ENCODE results near the gene MAPK10. TPM values are rescaled to one million over a fixed set of nuclear protein-coding genes. Genes with fewer than 3 reads are reported as not detected.

MAPK10 gene
- total RNA-seq, 4 donors from 2014 or later: 4.1 to 50.0 (median 9.4) TPM

DNA sequence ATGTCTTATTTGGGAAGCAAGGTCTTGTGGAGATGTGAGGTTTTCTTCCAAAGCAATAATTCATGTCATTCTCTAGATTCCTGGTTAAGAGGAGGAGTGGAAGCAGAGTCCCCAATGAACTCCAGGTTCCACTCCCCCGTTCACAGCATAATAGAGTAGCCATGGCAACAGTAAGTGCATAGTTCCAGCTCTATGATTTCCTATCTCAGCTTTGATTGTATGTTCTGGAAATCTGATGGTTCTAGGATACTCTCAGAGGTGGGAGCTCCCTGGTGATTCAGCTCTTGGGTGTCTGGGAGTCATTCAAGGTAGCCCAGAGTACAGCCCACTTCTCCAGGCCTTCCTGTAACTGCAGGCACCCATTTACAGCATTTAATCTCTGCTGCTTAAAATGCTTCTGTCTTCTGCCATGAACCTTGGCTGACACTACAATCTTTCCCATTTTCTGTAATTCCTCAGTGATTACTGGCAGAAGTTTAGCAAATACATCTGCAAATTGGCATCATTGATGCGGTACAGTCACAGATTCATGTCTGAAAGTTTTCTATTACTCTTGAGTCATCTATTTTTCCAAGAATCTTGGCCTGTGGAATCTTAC, 242.0 kb downstream of the MAPK10 start:
- no peak for TF ChIP-seq EP300 (IDR thresholded peaks at IDR 0.05; ENCODE audit: low read depth)
- TF ChIP-seq POLR2A (IDR thresholded peaks at IDR 0.05): no peak
- WGBS, 2 donors (ENCODE audit: low coverage in 1 of 2): 53% methylated on average over 2 of the region's 2 CpGs; no CpG with 5 or more reads in 1 of the 2 donors
- no peaks in the 10 kb centered on the region for H3K9me3 ChIP-seq
- H3K4me3 ChIP-seq: no peak overlapping the region
- no peaks in the 10 kb centered on the region for H3K27me3 ChIP-seq
- intact Hi-C loops (cut with DNase I; ENCODE audit: low total_unique reads) (no loop called here), in situ Hi-C loops (cut with MboI; ENCODE audit: low pct_ligation_motif_present in 1 of 4, low pct_unique_long_range_greater_than_20kb in 1 of 4, low sequenced_read_pairs in 3 of 4) (no loop called here)
- no peak for DNase-seq
- H3K4me1 ChIP-seq: no peaks in the 10 kb centered on the region
- no peaks in the 10 kb centered on the region for H3K36me3 ChIP-seq
- no peak overlapping the region for H3K27ac ChIP-seq

DNA sequence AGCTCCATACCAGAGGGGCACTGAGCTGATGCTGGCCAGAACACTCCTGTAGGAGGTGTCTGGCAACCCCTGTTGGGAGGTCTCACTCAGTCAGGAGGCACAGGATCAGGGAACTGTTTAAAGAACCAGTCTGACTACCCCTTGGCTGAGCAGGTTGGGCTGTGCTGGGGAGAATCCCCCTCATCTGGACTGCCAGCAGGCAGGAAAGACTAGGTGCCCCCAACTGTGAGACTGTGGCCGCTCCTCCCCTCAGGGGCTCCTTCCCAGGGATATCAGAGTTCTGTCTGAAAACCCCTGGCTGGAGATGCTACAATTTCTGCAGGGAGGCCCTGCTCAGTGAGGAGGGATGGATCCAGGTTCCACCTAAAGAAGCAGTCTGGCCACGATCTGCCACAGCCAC, 245.3 kb downstream of the MAPK10 start:
- Histone ChIP-seq H3K4me1 (no peaks in the 10 kb centered on the region), H3K27me3 (no peaks in the 10 kb centered on the region), H3K4me3 (no peak overlapping the region), H3K27ac (no peak overlapping the region), H3K9me3 (no peaks in the 10 kb centered on the region), H3K36me3 (no peaks in the 10 kb centered on the region)
- intact Hi-C loops (cut with DNase I; ENCODE audit: low total_unique reads) (no loop called here), in situ Hi-C loops (cut with MboI; ENCODE audit: low pct_ligation_motif_present in 1 of 4, low pct_unique_long_range_greater_than_20kb in 1 of 4, low sequenced_read_pairs in 3 of 4) (no loop called here)
- TF ChIP-seq POLR2A (IDR thresholded peaks at IDR 0.05): no peak
- no peak for TF ChIP-seq POLR2AphosphoS5 (IDR thresholded peaks at IDR 0.05)
- no peak for DNase-seq
- 91% methylated on average over 2 of the region's 2 CpGs; no CpG with 5 or more reads in 1 of the 2 donors for whole genome bisulfite sequencing, 2 donors (ENCODE audit: low coverage in 1 of 2)

DNA sequence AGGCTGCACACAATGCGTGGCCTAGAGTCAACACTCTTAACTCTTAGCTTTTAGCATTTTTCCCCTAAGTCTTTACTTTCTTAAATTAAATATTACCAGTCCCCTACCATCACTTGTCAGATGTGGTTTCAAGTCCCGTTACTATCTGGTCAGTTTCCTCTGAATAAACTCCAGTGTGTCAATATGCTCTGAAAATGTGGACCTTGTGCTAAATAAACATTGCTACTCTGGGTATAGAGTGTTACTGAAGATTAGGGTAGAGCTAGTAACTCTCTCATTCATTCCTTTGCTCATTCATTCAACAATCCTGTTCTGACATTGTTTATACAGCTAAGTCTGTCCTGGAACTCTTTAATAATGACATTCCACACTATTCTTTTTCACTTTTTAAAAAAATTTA, 251.0 kb downstream of the MAPK10 start:
- in situ Hi-C loops (cut with MboI; ENCODE audit: low pct_ligation_motif_present in 1 of 4, low pct_unique_long_range_greater_than_20kb in 1 of 4, low sequenced_read_pairs in 3 of 4): no loop called here
- Histone ChIP-seq H3K9me3 (no peaks in the 10 kb centered on the region), H3K27ac (no peak overlapping the region), H3K36me3 (no peaks in the 10 kb centered on the region), H3K4me3 (no peak overlapping the region), H3K4me1 (no peaks in the 10 kb centered on the region), H3K27me3 (no peaks in the 10 kb centered on the region)
- WGBS, 2 donors (ENCODE audit: low coverage in 1 of 2): 48 to 71% methylated on average over 2 of the region's 2 CpGs
- no peak for TF ChIP-seq EP300 (IDR thresholded peaks at IDR 0.05; ENCODE audit: low read depth)
- DNase-seq: no peak
- intact Hi-C loops (cut with DNase I; ENCODE audit: low total_unique reads): no loop called here

DNA sequence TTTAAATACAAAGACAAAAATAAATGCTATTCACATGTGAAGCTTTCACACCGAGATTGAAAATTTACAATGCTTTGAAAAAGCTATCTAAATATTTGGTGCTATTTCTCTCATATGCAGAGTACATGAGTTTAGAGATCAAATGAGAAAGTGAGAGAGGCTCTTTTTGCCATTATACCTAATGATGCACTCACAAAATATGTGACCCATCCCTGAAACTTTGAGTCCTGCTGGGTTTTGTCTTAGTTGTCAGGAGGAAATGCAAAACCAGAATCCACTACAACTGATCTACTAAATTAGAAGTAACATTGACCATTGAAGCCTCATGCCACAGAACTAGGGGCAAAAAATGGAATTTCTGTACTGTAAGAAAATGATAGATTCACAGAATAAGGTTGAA, 251.7 kb downstream of the MAPK10 start:
- in situ Hi-C loops (cut with MboI; ENCODE audit: low pct_ligation_motif_present in 1 of 4, low pct_unique_long_range_greater_than_20kb in 1 of 4, low sequenced_read_pairs in 3 of 4): no loop called here
- no peak for DNase-seq
- intact Hi-C loops (cut with DNase I; ENCODE audit: low total_unique reads): no loop called here
- Histone ChIP-seq H3K27ac (no peak overlapping the region), H3K9me3 (no peaks in the 10 kb centered on the region), H3K36me3 (no peaks in the 10 kb centered on the region), H3K4me3 (no peak overlapping the region), H3K27me3 (no peaks in the 10 kb centered on the region), H3K4me1 (no peaks in the 10 kb centered on the region)
- TF ChIP-seq POLR2AphosphoS5 (IDR thresholded peaks at IDR 0.05) (no peak), EP300 (IDR thresholded peaks at IDR 0.05; ENCODE audit: low read depth) (no peak), POLR2A (IDR thresholded peaks at IDR 0.05) (no peak)
- TF ChIP-seq, protein P1, sequence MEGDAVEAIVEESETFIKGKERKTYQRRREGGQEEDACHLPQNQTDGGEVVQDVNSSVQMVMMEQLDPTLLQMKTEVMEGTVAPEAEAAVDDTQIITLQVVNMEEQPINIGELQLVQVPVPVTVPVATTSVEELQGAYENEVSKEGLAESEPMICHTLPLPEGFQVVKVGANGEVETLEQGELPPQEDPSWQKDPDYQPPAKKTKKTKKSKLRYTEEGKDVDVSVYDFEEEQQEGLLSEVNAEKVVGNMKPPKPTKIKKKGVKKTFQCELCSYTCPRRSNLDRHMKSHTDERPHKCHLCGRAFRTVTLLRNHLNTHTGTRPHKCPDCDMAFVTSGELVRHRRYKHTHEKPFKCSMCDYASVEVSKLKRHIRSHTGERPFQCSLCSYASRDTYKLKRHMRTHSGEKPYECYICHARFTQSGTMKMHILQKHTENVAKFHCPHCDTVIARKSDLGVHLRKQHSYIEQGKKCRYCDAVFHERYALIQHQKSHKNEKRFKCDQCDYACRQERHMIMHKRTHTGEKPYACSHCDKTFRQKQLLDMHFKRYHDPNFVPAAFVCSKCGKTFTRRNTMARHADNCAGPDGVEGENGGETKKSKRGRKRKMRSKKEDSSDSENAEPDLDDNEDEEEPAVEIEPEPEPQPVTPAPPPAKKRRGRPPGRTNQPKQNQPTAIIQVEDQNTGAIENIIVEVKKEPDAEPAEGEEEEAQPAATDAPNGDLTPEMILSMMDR (IDR thresholded peaks at IDR 0.05): no peak
- 41 to 46% methylated on average over 1 of the region's 1 CpG for WGBS, 2 donors (ENCODE audit: low coverage in 1 of 2)

DNA sequence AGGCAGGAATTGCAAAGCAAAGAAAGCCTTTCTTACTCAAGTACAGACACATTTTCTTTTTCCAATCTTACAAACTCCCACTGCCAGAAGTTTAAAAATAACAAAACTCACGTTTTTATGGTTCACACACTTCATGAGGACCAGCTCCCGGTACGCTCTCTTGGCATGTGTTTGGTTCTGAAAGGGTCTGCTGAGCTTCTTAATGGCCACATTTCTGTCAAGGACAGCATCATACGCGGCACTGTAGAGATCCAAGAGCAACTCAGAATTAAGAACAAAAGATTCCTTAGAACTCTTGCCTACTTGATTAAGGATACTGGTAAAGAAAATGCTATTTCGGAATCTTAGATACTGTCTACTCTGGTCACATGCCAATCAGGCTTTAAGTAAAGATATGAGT, 252.7 kb downstream of the MAPK10 start:
- H3K36me3 ChIP-seq: no peaks in the 10 kb centered on the region
- no peak for DNase-seq
- intact Hi-C loops (cut with DNase I; ENCODE audit: low total_unique reads) (no loop called here), in situ Hi-C loops (cut with MboI; ENCODE audit: low pct_ligation_motif_present in 1 of 4, low pct_unique_long_range_greater_than_20kb in 1 of 4, low sequenced_read_pairs in 3 of 4) (no loop called here)
- TF ChIP-seq POLR2A (IDR thresholded peaks at IDR 0.05): no peak
- TF ChIP-seq, protein P1 (IDR thresholded peaks at IDR 0.05): no peak
- TF ChIP-seq POLR2AphosphoS5 (IDR thresholded peaks at IDR 0.05): no peak
- no peak for TF ChIP-seq EP300 (IDR thresholded peaks at IDR 0.05; ENCODE audit: low read depth)
- no peaks in the 10 kb centered on the region for H3K27me3 ChIP-seq
- no peak overlapping the region for H3K27ac ChIP-seq
- WGBS, 2 donors (ENCODE audit: low coverage in 1 of 2): 64 to 66% methylated on average over 6 of the region's 6 CpGs
- H3K9me3 ChIP-seq: no peaks in the 10 kb centered on the region
- no peak overlapping the region for H3K4me3 ChIP-seq
- H3K4me1 ChIP-seq: no peaks in the 10 kb centered on the region

DNA sequence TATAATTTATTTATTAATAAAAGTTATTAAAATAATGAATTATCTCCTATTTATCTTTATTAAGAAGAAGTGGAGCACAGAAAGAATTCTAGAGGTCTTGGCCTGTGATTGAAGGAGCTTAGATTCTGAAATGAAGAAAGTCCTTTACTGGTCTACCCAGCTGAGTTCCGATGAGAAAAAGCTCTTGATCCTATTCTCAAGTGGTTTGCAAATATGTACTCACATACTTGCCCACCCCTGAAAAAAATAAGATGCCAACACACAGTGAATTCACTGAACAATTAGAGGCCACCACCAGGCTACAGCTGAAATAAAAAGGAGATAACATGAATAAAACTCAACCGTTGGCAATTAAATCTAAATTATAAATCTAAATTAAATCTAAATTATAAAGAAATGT, 253.4 kb downstream of the MAPK10 start:
- Histone ChIP-seq H3K27me3 (no peaks in the 10 kb centered on the region), H3K27ac (no peak overlapping the region), H3K4me3 (no peak overlapping the region), H3K9me3 (no peaks in the 10 kb centered on the region), H3K4me1 (no peaks in the 10 kb centered on the region), H3K36me3 (no peaks in the 10 kb centered on the region)
- in situ Hi-C loops (cut with MboI; ENCODE audit: low pct_ligation_motif_present in 1 of 4, low pct_unique_long_range_greater_than_20kb in 1 of 4, low sequenced_read_pairs in 3 of 4): no loop called here
- 75 to 85% methylated on average over 2 of the region's 2 CpGs for WGBS, 2 donors (ENCODE audit: low coverage in 1 of 2)
- intact Hi-C loops (cut with DNase I; ENCODE audit: low total_unique reads): no loop called here
- no peak for TF ChIP-seq EP300 (IDR thresholded peaks at IDR 0.05; ENCODE audit: low read depth)
- TF ChIP-seq POLR2A (IDR thresholded peaks at IDR 0.05): no peak
- TF ChIP-seq POLR2AphosphoS5 (IDR thresholded peaks at IDR 0.05): no peak
- TF ChIP-seq, protein P1 (IDR thresholded peaks at IDR 0.05): no peak
- no peak for DNase-seq
